ENCODE results near the gene TBRG4. TPM values are rescaled to one million over a fixed set of nuclear protein-coding genes. Genes with fewer than 3 reads are reported as not detected.

The TBRG4 gene
- total RNA-seq, 1 donor from 2014 or later: 74.4 TPM

DNA sequence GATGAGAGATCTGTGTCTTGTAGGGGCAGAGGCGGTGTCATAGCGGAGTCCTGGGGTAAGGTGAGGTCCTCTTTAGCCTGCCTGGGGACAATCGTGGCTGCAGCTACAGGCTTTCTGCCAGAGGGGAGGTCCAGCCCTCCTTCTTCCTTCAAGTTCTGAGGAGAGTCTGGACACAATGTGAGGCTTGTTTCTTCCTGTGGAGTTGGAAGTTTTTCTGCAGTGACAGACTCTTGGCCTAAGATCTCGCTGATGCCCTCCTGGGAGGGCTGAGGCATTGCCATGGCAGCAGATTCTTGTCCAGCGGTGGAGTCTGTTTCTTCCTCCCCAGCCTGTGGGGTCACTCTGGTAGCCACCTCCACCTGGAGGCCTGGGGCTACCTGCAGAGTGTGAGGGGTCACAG lies 27.2 kb downstream of the TBRG4 start:
- no peak for TF ChIP-seq CTCF (conservative IDR thresholded peaks at IDR 0.05; ENCODE audit: low read depth, low read length)
- no peak for DNase-seq (ENCODE audit: low read depth)
- no peak overlapping the region for H3K4me3 ChIP-seq (ENCODE audit: low read depth, low read length)

- no peak for TF ChIP-seq CTCF (conservative IDR thresholded peaks at IDR 0.05; ENCODE audit: low read depth, low read length)
- DNase-seq (ENCODE audit: low read depth): no peak
- no peak overlapping the region for H3K4me3 ChIP-seq (ENCODE audit: low read depth, low read length)
Observed at GRCh38 chr7:45082831-45083331, 28.6 kb downstream of the TBRG4 start.

DNA sequence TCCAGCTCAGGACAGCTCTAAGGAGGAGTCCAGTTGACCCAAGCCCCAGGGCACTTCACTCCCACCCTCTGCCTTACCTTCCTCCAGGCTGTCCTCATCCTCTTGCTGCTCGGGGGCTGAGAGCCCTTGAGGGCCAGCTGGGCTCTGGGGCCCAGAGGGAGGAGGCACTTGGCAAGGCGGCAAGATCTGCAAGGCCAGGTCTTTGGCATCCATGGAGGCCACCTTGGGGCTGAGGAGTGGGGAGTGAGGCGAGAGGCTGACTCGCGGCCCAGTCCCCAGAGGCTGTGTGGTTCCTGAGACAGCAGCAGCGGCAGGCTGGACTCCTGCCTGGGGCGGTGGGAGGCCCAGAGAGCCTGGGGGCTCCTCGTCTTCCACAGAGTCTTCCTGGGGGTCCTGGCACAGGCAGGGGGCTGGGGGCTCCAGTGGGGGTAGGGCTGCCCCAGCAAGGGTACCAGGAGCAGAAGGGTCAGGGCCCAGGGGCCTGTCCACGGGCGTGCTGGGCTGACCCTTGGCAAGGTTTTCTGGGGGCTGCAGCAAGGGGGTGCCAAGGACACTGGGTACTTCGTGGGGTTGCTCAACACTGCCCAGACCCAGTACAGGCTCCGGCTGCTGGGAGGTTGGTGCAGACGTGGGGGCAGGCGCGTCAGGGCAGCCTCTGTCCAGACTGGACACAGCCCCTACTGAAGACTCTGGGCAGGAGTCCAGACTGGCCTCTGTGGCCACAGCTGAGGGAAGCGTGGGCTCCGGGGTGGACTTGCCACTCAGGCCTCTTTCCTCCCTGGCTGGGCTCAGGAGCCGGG lies 29.3 kb downstream of the TBRG4 start:
- TF ChIP-seq CTCF (conservative IDR thresholded peaks at IDR 0.05; ENCODE audit: low read depth, low read length): no peak
- DNase-seq (ENCODE audit: low read depth): no peak
- H3K4me3 ChIP-seq (ENCODE audit: low read depth, low read length): no peak overlapping the region

GRCh38 chr7:45081670-45081974 lies 29.9 kb downstream of the TBRG4 start:
- TF ChIP-seq CTCF (conservative IDR thresholded peaks at IDR 0.05; ENCODE audit: low read depth, low read length): no peak
- no peak for DNase-seq (ENCODE audit: low read depth)

GRCh38 chr7:45080958-45081669 lies 30.4 kb downstream of the TBRG4 start:
- no peak for TF ChIP-seq CTCF (conservative IDR thresholded peaks at IDR 0.05; ENCODE audit: low read depth, low read length)
- no peak for DNase-seq (ENCODE audit: low read depth)
- H3K4me3 ChIP-seq (ENCODE audit: low read depth, low read length): no peak overlapping the region

More at GRCh38 chr7:45081670-45081974, 29.9 kb downstream of the TBRG4 start:
- no peak overlapping the region for H3K4me3 ChIP-seq (ENCODE audit: low read depth, low read length)

- no peak overlapping the region for H3K4me3 ChIP-seq (ENCODE audit: low read depth, low read length)
- no peak for DNase-seq (ENCODE audit: low read depth)
- no peak for TF ChIP-seq CTCF (conservative IDR thresholded peaks at IDR 0.05; ENCODE audit: low read depth, low read length)
Observed at GRCh38 chr7:45080265-45080957, 31.1 kb downstream of the TBRG4 start.
